GM19455 (cell line): Measurements from ENCODE around the gene UMAD1.
"Not testable (repeated sequence)": the region's sequence is repeated elsewhere in the genome, so short reads cannot be mapped to it uniquely, and the experiment has no call there.

Experiments used
- ATAC-seq: cut with Tn5 transposase; IDR thresholded peaks from one replicate; pipeline ENCODE4 v1.9.1; 2021; ENCODE audit not compliant: unreplicated experiment

UMAD1 gene

DNA sequence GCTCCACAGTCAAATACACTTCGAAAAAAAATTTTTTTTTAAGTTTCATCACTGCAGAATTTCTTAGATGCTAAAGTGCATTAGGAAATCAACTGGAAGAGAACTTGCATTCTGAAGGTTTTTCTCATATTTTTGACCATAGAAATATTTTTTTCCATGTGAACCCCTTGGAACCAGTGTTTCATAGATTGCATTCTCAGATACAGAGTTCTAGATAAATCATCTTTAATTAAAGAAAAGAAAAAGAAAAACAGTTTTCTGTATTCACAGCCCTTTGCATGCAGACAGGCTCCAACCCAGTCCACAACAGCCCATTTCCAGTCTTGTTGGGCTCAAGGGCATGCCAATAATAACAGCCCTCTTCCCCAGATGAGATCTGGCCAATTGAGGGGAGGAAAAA lies 153.4 kb downstream of the UMAD1 start:
- no peak for ATAC-seq

- ATAC-seq, result no peak
Observed at GRCh38 chr7:7795203-7795602, 154.7 kb downstream of the UMAD1 start.

- ATAC-seq, result no peak
Observed at GRCh38 chr7:7795630-7796121, 155.1 kb downstream of the UMAD1 start.

- ATAC-seq, result no peak
Observed at GRCh38 chr7:7798510-7798909, 158.0 kb downstream of the UMAD1 start.

DNA sequence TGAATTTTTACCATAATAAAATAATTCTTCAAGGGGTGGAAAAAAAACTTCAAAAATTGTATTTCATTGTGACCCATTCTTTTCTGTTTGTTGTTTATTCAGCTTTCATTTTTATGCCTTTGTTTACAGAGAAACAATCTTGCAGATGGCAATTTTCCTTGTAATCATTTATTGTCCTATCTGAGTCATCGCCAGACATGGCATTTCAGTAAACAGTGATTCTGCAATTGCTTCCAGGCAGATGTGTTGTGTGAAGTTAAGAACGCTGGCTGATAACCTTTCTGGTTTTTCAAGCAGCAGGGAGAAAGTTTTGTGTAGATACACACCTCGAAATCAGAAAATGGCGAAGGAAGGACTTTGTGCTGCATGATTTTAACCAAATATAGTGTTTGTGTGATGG lies 158.6 kb downstream of the UMAD1 start:
- no peak for ATAC-seq

- ATAC-seq, result no peak
Observed at GRCh38 chr7:7802531-7802930, 162.0 kb downstream of the UMAD1 start.

DNA sequence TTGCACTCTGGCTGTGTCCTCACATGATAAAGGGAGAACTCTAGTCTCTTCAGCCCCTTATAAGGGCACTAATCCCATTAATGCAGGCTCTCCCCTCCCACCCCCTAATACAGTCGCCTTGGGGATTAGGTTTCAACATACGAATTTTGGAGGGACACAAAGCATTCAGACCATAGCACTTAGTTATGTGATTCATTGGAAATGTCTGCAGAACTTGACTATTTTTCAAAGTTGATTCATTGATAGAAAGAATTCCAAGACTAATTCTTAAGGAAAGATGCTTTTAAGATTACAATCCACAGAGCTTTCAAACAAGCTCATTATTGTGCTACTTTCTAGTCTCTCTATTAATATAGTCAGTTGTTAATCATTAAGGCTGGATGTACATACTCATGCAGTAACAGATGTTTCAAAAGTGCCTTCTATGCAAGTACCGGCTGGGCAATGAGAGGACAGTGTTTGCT lies 163.2 kb downstream of the UMAD1 start:
- no peak for ATAC-seq

DNA sequence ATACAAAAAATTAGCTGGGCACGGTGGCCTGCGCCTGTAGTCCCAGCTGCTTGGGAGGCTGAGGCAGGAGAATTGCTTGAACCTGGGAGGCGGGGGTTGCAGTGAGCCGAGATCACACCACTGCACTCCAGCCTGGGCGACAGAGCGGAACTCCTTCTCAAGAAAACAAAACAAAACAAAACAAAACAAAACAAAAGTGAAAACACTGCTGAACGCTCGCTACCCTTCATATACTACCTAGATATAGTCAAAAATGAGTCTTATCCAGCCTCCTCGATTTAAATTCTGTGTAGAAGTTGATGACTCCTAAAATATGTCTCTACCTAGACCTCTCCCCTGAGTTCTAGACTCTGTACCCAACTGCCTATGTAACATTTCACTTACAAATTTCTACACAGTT lies 164.3 kb downstream of the UMAD1 start:
- ATAC-seq, result not testable (repeated sequence)

DNA sequence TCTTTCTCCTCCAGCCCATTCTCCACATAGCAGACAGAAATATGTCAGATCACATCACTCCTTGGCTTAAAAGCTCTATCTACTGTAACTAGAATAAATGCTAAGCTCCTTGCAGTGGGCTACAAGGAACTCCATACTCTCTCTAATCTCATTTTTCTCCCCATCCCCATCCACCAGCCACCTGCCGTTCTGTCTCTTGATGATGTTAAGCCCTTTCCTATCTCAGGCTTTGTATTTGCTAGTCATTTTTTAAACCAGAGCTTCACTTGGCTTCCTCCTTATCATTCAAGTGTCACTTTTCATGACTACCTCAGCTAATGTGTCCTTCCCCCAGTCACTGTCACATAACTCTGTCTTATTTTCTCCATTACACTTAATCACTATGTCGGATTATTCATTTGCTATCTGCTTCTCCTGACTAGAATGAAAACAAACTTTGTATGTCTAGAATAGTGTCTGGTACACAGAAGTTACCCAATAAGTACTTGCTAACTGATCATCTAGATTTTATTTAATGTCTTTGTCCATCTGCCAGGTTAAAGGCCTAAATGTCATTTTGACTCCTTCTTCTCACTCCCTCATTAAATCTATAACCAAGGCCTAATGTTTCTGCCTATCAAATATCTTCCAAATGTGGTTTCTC lies 165.1 kb downstream of the UMAD1 start:
- no peak for ATAC-seq

- no peak for ATAC-seq
Observed at GRCh38 chr7:7808156-7808555, 167.6 kb downstream of the UMAD1 start.

- ATAC-seq, result no peak
Observed at GRCh38 chr7:7808626-7809025, 168.1 kb downstream of the UMAD1 start.

DNA sequence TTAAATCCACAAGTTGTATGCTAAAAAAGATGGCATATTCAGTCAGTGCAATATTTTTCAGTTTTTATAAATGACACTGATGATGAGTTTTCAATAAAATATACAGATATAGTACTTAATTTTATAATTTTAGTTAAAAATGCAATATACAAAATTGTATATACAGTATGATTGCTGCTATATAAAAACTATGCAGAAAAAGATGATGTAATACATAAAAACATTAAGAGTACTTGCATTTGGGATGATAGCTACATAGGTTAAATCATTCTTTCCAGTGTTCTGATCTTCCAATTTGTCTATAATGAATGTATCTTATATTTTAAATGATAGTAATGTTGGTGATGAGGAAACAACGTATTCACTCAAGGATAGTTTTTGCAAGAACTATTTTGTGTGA lies 169.8 kb downstream of the UMAD1 start:
- no peak for ATAC-seq

DNA sequence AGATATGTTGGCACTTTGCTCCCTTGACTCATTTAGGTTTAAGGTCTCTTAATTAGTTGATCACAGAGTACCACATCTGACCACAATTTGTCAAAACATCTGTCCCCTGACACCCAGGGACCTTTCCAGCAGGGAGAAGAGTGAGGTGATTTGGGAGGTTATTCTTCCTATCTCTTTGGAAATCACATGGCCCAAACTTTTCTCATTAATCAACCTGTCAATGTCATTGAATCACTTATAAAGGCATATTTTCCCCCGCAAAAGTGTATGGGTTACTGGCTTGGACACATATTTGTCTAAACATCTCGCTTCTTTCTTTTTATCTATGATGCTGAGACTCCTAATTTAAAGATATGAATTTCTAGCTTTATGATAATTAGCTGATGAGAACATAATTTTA lies 170.3 kb downstream of the UMAD1 start:
- ATAC-seq, result no peak

DNA sequence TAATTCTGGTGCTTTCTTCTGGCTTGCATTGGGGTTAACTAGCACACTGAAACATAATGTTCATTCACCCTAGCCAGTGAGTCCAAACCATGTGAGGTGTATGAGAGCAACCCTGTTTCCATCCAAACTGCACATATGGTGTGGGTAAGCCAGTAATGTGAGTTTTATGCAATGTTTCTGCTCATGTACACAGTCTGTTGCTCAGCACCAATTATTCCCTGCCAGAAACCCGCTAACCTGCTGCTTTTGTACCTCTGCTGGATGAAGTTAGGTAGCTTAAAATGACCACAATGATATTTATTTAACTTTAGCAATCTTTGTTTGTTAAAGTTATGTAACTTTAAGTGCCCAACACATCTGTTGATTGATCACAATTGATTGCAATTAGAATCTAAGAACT lies 171.6 kb downstream of the UMAD1 start:
- ATAC-seq, result no peak

DNA sequence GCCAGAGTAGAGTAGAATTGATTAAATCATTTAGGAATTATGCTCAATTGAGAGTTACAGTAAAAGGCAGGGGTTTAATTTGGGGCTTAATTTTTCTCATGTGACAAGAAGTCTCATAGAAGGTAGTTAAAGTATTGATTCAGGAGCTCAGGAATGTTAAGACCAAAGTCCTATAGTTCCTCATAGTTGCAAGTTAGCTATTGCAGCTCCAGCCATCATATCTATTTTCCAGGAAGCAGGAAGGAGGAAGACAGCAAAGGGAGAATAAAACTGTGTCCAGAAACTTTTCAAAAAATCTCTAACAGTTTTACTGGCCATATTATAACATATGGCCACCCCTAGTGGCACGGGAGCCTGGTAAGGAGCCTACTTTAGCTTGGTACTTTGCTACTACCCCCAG lies 174.8 kb downstream of the UMAD1 start:
- no peak for ATAC-seq

DNA sequence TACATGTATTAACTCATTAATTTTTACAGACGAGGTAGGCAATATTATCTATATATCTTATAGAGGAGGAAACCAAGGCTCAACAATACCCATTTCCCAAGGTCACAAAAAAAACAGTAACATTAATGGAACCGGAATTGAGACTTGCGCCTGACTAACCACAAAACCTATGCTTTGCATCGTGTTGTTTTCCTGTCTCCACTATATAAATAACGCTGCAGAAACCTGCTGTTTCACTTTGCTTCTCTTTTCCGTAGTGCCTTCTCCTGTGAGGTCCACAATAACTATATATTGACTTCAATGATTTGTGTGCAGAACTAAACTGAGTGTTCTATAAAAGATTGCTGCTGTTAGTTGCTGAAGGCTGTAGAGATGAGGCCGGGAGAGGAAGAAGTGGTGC lies 175.5 kb downstream of the UMAD1 start:
- ATAC-seq, result peak; percentile 47

DNA sequence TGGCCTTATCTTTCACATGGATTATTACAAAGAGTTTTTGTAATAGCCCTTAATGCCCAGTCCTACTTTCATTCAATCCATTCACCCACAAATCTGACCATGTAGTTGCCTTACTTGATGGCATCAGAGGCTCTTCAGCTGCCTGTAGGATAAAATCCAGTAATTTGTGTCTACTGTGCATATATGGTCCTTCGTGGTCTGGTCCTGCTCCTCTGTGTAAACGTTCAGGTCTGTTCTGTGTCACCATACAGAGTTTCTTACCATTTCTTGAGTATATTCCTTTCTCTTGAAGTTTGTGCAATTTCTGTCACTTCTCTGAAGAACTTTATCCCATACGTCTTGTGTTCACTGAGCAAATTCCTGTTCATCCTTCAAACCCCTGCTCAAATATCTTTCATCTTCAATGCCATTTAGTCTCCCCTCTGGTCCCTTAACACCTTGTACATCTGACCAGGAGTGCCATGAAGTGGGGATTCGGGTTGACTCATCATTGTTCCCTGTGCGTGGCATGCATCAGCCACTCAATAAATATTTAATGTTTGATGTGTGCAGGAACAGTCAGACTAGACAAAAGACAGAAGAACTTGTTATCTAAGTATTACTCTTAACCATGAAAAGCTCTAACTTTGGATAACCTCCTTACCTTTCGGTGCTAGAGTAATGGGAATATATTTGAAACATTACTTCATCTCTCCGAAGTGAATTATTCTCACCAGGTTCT lies 176.4 kb downstream of the UMAD1 start:
- no peak for ATAC-seq

DNA sequence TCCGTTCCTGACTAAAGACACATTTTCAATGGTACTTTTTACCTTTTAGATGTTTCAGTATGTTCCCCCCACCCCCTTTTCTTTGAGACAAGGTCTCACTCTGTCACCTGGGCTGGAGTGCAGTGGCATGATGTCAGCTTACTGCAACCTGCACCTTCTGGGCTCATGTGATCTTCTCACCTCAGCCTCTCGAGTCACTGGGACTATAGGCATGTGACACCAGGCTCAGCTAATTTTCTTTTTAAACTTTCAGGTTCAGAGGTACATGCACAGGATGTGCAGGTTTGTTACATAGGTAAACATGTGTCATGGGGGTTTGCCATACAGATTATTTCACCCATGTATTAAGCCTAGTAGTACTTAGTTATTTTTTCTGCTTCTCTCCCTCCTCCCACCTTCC lies 177.2 kb downstream of the UMAD1 start:
- no peak for ATAC-seq

- not testable (repeated sequence) for ATAC-seq
Observed at GRCh38 chr7:7818179-7818578, 177.6 kb downstream of the UMAD1 start.

DNA sequence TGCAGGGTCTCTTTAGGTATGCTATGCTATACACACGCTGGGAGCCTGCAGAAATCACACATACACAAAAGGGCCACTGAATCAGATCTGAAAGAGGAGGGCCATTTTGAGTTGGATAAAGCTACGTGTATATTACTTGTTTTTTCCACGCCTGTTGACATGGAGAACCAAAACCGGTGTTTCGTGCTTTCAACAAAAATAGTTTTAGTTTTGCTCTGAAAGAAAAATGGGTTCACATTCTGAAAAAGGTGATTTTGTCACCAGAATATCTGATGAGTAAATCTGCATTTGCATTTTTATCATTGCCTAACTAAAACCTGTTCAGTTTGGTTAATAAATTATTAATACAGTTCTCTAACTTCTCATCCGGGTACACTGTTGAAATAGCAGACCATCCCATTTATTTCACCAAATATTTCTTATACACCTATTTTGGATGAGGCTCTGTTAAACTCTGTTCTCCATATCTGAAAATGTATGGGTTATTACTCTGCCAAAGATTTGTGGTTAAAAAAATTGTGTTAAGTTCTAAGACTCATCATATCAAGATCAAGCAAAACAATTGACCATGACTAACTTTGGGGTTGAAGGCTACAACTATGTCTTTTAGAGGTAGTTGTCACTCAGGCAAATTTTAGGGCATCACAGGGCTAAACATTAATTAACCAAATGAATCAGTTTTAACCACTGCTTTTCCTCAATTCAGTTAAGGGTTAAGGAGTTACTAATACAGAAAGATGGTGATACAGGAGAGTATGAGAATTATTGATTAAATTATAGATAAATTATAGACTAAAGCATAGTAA lies 179.1 kb downstream of the UMAD1 start:
- ATAC-seq, result no peak

DNA sequence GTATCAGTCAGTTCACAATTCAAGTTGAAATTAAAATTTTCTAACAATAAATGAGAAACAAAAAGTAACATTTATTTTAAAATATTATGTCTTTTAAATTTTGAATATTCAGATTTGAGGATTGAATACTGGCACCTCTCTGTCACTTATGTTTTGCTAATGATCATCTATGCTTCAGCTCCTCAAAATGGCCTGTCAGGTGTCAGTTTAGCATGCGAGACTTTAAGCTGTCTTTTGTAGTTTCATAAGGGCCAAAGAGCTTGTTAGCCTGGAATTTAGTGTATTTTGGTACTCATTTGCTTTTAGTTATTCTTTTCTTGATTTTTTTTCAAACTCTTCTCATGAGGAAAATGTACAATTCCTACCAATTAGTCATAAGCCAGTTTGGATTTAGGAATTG lies 179.9 kb downstream of the UMAD1 start:
- no peak for ATAC-seq

- ATAC-seq, result peak; percentile 65
Observed at GRCh38 chr7:7820939-7821338, 180.4 kb downstream of the UMAD1 start.
